IMR-90 (cell line): ENCODE measurements around the gene UBE2O. TPM values are rescaled to one million over a fixed set of nuclear protein-coding genes. Genes with fewer than 3 reads are reported as not detected.
A peak's percentile ranks its signal among the peaks of the same experiment; 100 is the strongest.

ENCODE experiments used
- CEBPB ChIP-seq: IDR thresholded peaks from 2 replicates; pipeline ENCODE4 v1.6.1; 2012; ENCODE audit warnings: low read depth, low read length, improper control_type of control experiment
- POLR2A ChIP-seq: IDR thresholded peaks from 2 replicates; pipeline ENCODE4 v1.6.1; 2012; ENCODE audit warnings: mild to moderate bottlenecking, low read depth, low read length
- RCOR1 ChIP-seq: IDR thresholded peaks from 2 replicates; pipeline ENCODE4 v1.6.1; 2012; ENCODE audit warnings: mild to moderate bottlenecking, low read length, improper control_type of control experiment; ENCODE audit not compliant: insufficient replicate concordance
- SMC3 ChIP-seq: fragments of 150-350 bp; IDR thresholded peaks from 2 replicates; pipeline ENCODE4 v1.6.1; 2016; ENCODE audit warnings: low read depth, mild to moderate bottlenecking, antibody characterized with exemption, low read length, moderate library complexity
- polyA plus RNA-seq, 3 experiments: library from polyadenylated mRNA; depleted of rRNA; stranded (reverse); fragments of >200 nt; gene quantifications; 2 replicates each; pipeline ENCODE4 v1.2.3, GENCODE V29; 2012; ENCODE audit warnings: low replicate concordance in 1 of 3
- total RNA-seq: library from RNA; depleted of rRNA; stranded (reverse); fragments of >200 nt; gene quantifications from 2 replicates; pipeline ENCODE4 v1.2.3, GENCODE V29; 2012

UBE2O gene
- total and polyA plus RNA-seq, 2 of the 4 experiments (the other 2 are of a cell fraction): 17.6 TPM

- TF ChIP-seq RCOR1: no peak
- no peak for TF ChIP-seq CEBPB
- TF ChIP-seq POLR2A: no peak; the same call in 1 of the 2 replicates
- TF ChIP-seq SMC3: peak; percentile 58
Observed at GRCh38 chr17:76385892-76386786, 66.8 kb downstream of the UBE2O start (continued).
